ENCODE measurements around the gene LRBA. TPM values are rescaled to one million over a fixed set of nuclear protein-coding genes. Genes with fewer than 3 reads are reported as not detected.
A peak's percentile ranks its signal among the peaks of the same experiment; 100 is the strongest.

Gene LRBA
- total and polyA plus RNA-seq, 2 donors (not counting 1 experiment from before 2014, with no cell fraction given) = 16.4 to 36.7 TPM

DNA sequence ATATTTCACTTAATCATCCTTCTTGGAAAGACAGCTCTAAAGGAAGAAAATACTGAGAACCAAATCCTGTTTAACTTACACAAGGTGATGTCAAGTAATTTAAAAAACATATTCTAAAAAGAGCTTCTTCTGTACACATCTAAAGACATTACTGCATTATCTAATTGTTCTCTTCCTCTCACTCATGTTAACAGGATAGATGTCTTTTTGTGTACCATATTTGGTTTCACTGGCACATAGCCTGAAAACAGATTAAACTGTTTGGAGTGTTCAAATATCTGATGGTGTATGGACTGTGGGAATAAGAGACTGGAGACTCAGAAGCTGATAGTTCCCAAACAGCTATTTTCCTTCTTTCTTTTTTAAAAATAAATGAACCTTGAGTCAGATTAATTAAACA lies 646.4 kb downstream of the LRBA start:
- no peak overlapping the region for H3K4me2 ChIP-seq (ENCODE audit: extremely low read depth, insufficient read depth, low read length)
- peak in 1 of 2 donors; percentile 17 for DNase-seq (ENCODE audit: low read depth in 2 of 2)
- no peak for TF ChIP-seq EZH2 (IDR thresholded peaks at IDR 0.05; ENCODE audit: low read length, missing control alignments)
- TF ChIP-seq CTCF (conservative IDR thresholded peaks at IDR 0.05 in 1 of 2, IDR thresholded peaks at IDR 0.05 in 1 of 2; ENCODE audit: low read depth in 1 of 2, low read length in 2 of 2) = no peak
- no peak overlapping the region for H2AFZ ChIP-seq (ENCODE audit: low read length)
- H3K4me3 ChIP-seq (replicated peaks in 1 of 4; ENCODE audit: control extremely low read depth in 1 of 4, insufficient read depth in 1 of 4, low read depth in 3 of 4, low read length in 4 of 4) = no peak overlapping the region
- no peaks in the 10 kb centered on the region for H3K79me2 ChIP-seq (ENCODE audit: control insufficient read depth, insufficient read depth, low read length)
- no peaks in the 10 kb centered on the region for H3K27me3 ChIP-seq (ENCODE audit: control insufficient read depth, insufficient read depth, low read length)
- no peaks in the 10 kb centered on the region for H3K9me3 ChIP-seq (ENCODE audit: control insufficient read depth, insufficient read depth, low read depth, low read length)
- no peaks in the 10 kb centered on the region for H4K20me1 ChIP-seq (ENCODE audit: control insufficient read depth, extremely low read depth, insufficient read depth, low read length)
- H3K27ac ChIP-seq (ENCODE audit: insufficient read depth, low read length) = no peak overlapping the region
- no peaks in the 10 kb centered on the region for H3K36me3 ChIP-seq (ENCODE audit: control insufficient read depth, insufficient read depth, low read length)
- H3K4me1 ChIP-seq (ENCODE audit: control insufficient read depth, extremely low read depth, insufficient read depth, low read length) = no peaks in the 10 kb centered on the region
- no peak overlapping the region for H3K9ac ChIP-seq (ENCODE audit: insufficient read depth, low read length)

- H3K36me3 ChIP-seq (ENCODE audit: control insufficient read depth, insufficient read depth, low read length) = no peaks in the 10 kb centered on the region
- H4K20me1 ChIP-seq (ENCODE audit: control insufficient read depth, extremely low read depth, insufficient read depth, low read length) = no peaks in the 10 kb centered on the region
- H2AFZ ChIP-seq (ENCODE audit: low read length) = no peak overlapping the region
- no peak overlapping the region for H3K27ac ChIP-seq (ENCODE audit: insufficient read depth, low read length)
- no peak for DNase-seq (ENCODE audit: low read depth in 2 of 2)
- H3K4me2 ChIP-seq (ENCODE audit: extremely low read depth, insufficient read depth, low read length) = no peak overlapping the region
- H3K9me3 ChIP-seq (ENCODE audit: control insufficient read depth, insufficient read depth, low read depth, low read length) = no peaks in the 10 kb centered on the region
- H3K27me3 ChIP-seq (ENCODE audit: control insufficient read depth, insufficient read depth, low read length) = no peaks in the 10 kb centered on the region
- no peak overlapping the region for H3K4me3 ChIP-seq (replicated peaks in 1 of 4; ENCODE audit: control extremely low read depth in 1 of 4, insufficient read depth in 1 of 4, low read depth in 3 of 4, low read length in 4 of 4)
- no peak for TF ChIP-seq CTCF (conservative IDR thresholded peaks at IDR 0.05 in 1 of 2, IDR thresholded peaks at IDR 0.05 in 1 of 2; ENCODE audit: low read depth in 1 of 2, low read length in 2 of 2)
- TF ChIP-seq EZH2 (IDR thresholded peaks at IDR 0.05; ENCODE audit: low read length, missing control alignments) = no peak
- H3K9ac ChIP-seq (ENCODE audit: insufficient read depth, low read length) = no peak overlapping the region
- no peaks in the 10 kb centered on the region for H3K79me2 ChIP-seq (ENCODE audit: control insufficient read depth, insufficient read depth, low read length)
- no peaks in the 10 kb centered on the region for H3K4me1 ChIP-seq (ENCODE audit: control insufficient read depth, extremely low read depth, insufficient read depth, low read length)
Observed at GRCh38 chr4:150367326-150367725, 647.8 kb downstream of the LRBA start.

GRCh38 chr4:150366487-150366999 lies 648.5 kb downstream of the LRBA start:
- peak overlapping the region; percentile 7 for H2AFZ ChIP-seq (ENCODE audit: low read length)
- no peaks in the 10 kb centered on the region for H3K9me3 ChIP-seq (ENCODE audit: control insufficient read depth, insufficient read depth, low read depth, low read length)
- H3K4me2 ChIP-seq (ENCODE audit: extremely low read depth, insufficient read depth, low read length) = no peak overlapping the region
- no peaks in the 10 kb centered on the region for H3K27me3 ChIP-seq (ENCODE audit: control insufficient read depth, insufficient read depth, low read length)
- no peak for TF ChIP-seq EZH2 (IDR thresholded peaks at IDR 0.05; ENCODE audit: low read length, missing control alignments)
- TF ChIP-seq CTCF (conservative IDR thresholded peaks at IDR 0.05 in 1 of 2, IDR thresholded peaks at IDR 0.05 in 1 of 2; ENCODE audit: low read depth in 1 of 2, low read length in 2 of 2) = no peak
- no peaks in the 10 kb centered on the region for H3K36me3 ChIP-seq (ENCODE audit: control insufficient read depth, insufficient read depth, low read length)
- no peak for DNase-seq (ENCODE audit: low read depth in 2 of 2)
- H3K9ac ChIP-seq (ENCODE audit: insufficient read depth, low read length) = no peak overlapping the region
- no peak overlapping the region for H3K27ac ChIP-seq (ENCODE audit: insufficient read depth, low read length)
- H3K4me1 ChIP-seq (ENCODE audit: control insufficient read depth, extremely low read depth, insufficient read depth, low read length) = no peaks in the 10 kb centered on the region
- H4K20me1 ChIP-seq (ENCODE audit: control insufficient read depth, extremely low read depth, insufficient read depth, low read length) = no peaks in the 10 kb centered on the region
- no peak overlapping the region for H3K4me3 ChIP-seq (replicated peaks in 1 of 4; ENCODE audit: control extremely low read depth in 1 of 4, insufficient read depth in 1 of 4, low read depth in 3 of 4, low read length in 4 of 4)
- no peaks in the 10 kb centered on the region for H3K79me2 ChIP-seq (ENCODE audit: control insufficient read depth, insufficient read depth, low read length)

All from fibroblast of lung (primary cell).